Measurements from ENCODE around the gene TENM4.
"Not testable (repeated sequence)": the region's sequence is repeated elsewhere in the genome, so short reads cannot be mapped to it uniquely, and the experiment has no call there.

TENM4 gene

DNA sequence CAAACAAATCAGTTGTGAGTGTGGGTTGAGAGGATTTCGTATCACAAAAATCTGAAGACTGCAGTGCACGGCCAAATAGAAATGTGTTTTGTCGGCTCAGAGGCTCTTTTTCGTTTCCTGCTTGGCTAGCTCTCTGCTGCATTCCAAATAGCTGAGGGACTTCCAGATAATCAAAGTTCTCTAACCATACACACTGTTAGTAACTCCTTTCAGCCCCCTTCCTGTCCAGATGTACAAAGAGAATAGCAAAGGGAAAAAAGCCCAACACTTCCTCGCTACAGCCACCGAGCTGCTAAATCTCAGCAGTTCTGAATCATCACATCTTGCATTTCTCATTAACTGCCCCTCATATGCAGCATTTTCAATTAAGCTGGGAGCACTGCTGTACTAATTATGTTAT, 203.1 kb downstream of the TENM4 start:
- DNase-seq = no peak

DNA sequence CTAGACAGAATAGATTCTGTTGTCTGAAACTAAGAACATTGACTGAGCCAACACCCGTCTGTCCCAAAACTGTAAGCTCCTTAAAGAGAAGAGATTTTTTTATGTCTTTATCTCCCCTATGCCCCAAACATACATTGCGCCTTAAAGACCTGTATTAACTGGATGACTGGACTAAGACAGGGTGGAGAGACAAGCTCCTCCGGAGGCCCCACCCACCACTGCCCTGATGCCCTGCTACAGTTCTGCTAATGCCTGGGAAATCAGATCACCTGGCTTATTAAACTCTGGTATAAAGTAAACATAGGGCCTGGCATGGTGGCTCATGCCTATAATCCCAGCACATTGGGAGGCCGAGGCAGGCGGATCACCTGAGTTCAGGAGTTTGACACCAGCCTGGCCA, 203.7 kb downstream of the TENM4 start:
- DNase-seq = no peak

DNA sequence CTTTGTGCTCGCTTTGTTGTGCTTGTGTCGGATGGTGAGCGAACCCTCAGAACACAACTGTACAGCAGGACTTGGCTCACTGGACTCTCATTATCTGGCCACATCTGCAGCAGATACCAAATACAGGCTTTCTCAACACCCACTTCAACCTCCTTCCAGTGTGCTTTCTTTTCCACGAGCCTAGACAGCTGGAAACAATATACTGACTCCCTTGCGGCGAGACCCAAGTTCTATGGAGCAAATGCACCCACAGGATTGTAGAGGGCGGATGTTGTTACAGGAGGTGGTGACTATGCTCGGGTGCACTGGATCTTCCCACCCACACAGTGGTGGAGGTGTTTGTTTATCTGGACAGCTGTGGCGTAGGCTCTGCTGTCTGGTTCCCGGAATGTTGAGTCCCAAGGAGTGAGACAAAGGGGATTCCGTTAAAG, 204.3 kb downstream of the TENM4 start:
- DNase-seq = no peak

DNA sequence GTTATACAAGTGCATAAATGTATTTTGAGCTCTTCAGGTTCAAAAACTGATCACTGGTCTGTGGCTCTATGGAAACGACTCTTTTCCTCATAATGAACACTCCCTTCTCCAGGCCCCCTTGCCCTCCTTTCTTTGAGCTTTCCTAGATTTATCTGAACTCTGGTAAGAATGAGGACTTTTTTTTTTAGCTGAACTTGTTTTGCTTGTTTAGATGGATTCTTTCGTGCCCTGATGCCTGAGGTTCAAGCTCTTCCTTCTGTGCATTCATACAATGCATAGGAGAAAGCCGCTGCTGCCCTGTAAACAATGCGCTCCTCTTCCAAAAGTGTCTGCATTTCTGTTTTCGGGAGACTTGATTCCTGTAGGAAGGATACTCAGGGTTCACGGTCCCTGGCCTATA, 205.1 kb downstream of the TENM4 start:
- DNase-seq = no peak

DNA sequence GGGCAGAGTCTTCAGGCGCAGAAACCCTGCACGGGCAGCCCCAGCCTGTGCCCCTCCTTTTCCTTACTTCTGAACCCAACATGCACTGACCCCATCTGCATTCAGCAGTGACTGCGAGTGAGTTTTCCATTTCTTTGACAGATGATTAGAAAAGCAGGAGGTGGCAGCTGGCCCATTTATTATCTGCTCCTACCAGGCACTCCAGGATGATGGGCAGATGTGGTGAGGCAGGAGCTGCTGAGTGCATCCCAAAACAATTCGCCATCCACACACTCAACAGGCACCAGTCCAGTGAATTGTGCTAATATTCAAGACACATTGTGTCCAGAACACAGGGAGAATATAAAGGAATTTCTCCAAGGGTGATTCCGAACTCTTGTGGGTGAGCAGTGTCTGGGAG, 208.5 kb downstream of the TENM4 start:
- no peak for DNase-seq

DNA sequence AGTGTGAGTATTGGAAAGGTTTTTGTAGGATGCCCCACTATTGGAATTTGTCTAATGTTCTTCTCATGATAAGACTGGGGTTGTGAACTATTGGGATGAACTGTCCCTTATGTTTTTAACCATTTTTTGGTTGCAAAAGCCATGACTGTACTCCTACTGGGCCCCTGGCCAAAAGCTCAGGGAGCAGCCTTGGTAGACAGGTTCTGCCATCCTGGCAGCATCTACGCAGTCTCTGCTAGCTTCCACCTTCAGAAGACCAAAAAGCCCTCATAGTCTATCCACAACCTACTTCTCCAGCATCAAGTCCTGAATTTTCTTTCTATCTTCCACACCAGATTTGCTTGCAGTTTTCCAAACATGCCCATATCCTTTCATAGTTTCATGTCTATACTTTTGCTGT, 211.8 kb downstream of the TENM4 start:
- no peak for DNase-seq

DNA sequence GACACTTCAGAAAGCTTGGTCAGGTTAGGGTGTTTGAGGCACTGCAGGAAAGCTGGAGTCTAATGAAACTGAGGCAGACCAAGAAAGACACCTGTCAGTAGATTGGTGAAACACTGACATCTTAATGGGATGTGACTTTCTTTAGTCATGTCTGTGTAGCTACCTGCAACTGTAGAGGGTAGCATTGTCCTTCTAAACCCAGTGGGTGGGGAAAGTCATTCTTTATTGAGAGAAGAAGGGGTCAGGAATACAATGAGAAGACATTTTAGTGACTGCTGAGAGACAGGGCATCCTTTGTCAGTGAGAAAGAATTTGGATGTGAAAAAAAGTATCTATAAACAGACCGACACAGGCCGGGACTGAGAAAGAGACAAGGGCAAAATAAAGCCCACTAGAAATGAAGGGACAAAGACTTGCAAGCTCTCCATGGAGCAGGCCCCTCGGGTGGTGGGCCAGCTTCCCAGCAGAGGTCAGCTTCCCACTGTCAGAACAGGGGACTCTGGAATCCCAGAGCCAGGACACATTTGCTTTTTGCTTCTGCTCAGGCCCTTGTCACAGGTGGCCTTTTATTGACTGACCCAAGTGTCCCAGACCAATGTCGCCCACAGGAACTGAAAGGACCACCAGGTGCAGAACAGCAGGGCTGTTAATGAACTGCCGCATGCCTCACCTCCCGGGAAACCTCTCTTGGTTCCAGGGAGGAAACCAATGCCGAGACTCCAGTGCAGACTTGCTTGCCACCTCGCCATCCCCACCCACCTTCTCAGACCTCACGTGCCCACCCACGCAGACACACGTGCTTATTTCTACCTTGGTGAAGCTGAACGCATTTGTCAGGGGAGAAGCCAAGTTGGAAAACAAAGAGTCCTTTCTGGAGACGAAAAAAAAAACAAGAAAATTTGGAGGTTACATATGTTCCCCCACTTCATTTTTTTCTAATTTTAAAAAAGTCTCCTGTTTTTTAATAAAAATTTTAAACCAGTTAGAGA, 212.8 kb downstream of the TENM4 start:
- DNase-seq = no peak

DNA sequence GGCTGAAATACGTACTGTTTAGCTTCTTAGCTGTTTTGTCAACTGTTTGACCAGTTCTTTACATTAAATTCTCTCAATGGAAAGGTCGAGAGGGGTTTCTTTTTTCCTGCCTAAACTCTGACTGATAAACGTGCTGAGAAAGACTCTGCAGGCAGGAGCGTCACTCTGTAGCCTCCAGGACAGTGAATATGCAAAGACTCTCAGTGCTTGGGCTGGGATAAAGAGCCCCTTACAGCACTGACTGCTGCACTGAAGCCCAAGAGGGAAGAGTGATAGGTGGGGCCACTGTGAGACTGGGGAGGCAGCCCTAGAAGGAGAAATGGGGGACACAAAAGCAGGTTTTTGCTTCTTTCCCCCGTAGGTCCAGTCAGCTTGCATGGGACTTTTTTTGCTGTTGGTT, 213.5 kb downstream of the TENM4 start:
- no peak for DNase-seq

DNA sequence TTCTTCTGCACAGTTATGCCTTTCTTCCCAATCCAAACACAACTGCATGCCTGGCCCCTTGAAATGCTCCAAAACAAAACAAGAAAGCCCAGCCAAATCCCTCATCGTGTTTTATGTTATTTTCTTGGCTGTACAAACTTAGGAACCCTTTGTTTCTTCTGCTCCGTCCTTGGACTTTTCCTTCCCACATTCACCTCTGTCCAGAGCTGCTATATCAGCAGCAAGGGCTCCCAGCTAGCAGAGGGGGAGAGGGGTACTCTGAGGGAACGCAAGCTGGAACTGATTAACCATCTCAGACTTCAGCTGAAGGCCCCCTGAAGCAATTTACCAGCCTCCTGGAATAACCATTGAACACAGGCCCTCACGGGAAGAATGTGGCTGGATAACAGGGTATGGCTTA, 214.7 kb downstream of the TENM4 start:
- no peak for DNase-seq

DNA sequence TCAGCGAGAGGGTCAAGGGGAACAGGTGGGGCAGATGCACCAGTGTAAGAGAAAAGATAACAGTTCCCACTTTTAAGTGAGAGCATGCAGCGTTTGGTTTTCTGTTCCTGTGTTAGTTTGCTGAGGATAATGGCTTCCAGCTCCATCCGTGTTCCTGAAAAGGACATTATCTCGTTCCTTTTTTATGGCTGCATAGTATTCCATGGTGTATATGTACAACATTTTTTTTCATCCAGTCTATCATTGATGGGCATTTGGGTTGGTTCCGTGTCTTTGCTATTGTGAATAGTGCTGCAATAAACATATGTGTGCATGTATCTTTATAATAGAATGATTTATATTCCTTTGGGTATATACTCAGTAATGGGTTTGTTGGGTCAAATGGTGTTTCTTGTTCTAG, 218.7 kb downstream of the TENM4 start:
- DNase-seq = not testable (repeated sequence)

DNA sequence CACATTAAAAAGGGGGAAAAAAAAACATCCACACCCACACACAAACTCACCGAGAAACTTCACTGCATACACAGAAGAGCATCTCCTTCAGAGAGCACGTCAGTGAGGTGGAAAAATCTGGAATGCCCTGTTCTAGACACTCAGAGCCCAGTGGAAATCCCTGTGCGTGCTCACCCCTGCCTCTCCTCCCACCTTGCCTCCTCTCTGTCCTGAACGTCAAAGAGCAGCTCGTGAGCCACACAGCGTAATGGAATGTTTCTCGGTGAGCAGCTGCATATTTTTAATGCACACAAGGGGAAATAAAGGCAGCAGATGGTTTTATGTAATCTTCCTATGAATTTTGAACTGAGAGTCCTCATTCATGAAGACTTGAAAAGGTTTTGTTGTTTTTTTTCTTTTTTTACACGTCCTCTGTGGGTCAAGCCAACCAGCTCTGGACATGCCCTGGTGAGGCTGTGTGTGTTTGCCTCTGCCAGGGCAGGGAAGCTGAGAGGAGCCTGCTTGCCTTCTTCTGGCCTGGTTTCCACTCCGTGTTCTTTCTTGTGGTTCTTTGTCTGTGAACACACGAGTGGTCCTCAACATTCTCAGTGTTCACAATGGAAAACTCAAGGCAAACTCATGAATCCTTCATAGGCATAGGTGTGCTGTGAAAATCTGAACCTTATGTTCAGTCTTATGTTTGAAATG, 219.2 kb downstream of the TENM4 start:
- DNase-seq = no peak

DNA sequence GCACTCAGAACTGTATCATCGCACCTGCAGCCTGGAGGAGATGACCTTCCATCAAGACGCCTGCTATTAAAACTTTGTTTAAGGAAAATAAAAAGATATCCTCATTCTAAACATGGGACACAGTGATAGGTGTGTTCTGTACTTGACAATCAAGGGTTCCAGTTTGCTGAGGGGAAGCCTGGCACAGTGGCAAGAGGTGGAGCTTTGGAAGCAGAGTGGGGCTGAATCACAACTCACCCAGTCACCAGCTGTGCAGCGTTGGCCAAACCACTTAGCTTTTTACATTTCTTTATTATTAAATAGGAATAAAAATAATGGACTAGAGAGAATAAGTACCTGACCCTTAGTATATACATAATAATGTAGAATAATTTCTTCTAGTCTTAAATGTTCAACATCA, 220.7 kb downstream of the TENM4 start:
- no peak for DNase-seq

DNA sequence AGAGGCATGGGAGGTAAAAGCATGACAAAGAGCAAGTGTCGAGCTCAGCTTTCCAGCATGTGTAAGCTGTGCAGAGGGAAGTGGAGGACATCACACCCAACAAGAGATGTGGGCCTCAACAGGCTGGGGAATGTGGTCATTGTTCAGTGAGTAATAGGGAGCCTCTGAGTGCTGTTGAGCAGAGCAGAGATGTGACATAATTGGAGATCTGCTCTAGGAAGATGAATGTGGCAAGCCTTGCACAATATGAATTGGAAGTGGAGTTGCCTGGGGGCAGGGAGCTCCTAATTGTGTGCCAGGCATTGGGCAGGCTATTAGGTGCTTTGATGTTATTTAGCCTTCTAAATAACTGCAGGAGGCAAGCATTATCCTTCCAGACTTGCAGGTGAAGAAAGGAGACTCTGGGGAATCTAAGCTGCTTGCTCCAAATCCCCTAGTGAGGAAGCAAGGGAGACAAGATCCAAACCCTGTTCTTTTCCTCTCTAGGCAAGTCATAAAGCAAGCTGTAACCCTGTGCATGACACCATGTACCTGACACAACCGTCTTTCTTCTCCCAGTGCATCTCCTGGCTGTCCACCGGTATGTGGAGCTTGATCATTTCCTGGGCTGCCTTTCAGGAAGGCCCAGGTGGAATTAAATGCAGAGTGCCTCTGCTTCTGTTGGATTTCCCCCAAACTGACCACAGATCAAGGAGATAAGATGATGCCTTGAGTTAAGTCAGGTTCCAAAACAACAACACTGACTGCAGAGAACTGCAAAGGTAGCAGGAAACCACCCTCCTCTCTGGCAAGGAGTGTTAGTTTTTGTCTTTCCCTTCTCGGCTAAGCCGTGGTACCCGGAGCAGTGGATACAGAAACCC, 221.4 kb downstream of the TENM4 start:
- no peak for DNase-seq

DNA sequence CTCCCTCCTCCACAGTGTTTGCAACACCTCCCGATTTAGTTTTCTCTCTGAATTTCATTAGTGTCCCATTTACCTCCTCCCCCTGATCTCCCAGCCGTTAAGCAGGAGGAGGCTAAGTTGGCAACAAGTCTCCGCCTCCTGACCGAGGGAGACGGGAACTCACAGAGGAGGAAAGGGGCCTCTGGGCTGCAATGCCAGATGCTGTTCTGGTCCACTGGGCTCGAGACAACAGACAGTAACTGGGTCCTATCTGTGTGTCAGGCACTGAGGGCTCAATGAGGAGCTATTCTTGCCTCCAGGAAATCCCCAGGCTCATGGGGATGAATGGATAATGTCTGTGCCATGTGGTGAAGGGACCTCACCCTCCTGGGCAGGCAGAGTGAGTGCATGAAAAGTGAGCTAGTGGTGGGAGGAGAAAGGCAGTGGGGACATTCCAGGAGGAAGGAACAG, 228.1 kb downstream of the TENM4 start:
- no peak for DNase-seq

DNA sequence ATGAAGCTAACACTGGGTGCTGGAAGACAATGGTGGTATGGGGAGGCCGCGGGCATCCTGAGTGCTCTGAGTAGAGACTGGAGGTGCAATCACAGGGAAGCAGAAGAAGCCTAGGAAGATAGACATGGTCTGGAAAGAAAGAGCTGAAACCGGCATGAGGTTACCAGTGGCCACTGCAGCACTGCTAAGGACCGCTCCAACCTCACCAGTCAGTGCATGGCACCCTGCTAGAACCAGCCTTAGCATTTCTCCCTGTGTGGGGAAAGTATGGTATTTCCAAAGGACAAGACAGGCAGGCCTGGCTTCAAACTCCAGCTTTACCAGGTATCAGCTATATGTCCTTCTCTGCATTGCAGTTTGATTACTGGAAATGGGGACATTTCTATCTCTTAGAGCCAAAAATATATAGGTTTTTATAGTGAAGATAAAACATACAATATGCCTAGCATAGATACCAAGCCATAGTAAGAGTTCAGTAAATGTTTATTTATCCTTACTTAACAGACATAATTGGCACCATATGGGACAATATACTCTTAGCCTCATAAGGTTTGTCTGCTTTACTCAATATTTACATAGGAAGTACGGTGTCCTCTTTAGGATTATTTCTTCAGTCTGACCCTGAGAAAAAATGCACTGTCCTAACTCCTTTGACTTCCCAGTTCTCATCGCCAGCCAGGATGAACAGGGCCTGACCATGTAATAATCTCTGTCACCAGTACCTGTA, 231.1 kb downstream of the TENM4 start:
- no peak for DNase-seq

DNA sequence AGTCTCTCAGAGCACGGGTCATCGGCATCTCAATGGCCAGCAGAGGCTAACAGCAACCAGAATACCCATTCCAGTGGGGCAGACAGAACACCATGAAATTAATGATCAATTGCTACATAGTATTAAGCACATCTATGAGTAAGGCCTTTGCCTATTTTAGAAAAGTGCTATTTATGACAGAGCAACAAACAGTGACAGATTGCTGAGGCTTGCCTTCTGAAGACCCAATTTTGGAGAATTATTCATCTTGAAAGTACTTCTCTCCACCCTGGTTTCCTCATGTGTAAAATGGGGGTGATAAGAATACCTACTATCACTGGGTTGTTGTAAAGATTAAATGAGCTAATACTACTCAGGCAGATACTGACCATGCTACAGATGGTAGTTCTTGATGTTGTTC, 232.7 kb downstream of the TENM4 start:
- DNase-seq = no peak

DNA sequence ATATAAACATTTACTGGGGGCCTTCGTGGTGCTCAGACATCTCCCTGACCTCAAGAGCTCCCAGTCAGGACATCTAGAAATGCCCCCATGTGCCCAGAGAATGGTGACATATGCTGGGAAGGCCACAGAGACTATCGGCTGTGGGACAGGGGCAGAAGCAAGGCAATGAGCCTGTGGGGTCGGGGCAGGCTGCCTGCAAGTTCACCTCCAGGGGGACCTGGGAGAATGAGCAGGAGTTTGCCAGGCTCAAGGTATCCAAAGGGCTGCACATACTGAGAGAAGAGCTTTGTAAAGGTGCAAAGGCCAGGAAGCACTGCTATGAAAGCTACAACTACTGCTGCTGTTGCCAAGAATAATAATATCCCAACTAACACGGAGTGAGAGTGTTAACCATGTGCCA, 233.9 kb downstream of the TENM4 start:
- no peak for DNase-seq

DNA sequence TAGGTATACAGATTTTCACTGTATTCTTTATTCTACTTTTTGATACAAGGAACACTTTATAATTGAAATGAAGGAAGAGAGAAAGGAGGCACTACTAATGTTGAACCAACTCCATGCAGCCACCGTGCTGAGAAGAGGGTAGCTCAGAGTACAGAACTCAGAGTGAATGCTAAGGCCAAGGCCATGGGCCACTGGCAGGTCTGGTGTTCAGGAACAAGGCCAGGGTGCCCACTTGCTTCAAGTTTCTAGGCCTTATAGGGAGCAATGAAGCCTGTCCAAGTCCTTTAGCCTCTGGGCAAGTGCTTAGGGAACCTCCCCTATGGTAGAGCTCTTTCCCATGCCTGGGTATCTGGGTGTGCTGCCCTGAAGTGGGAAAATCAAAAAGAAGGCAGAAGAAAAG, 235.0 kb downstream of the TENM4 start:
- no peak for DNase-seq

DNA sequence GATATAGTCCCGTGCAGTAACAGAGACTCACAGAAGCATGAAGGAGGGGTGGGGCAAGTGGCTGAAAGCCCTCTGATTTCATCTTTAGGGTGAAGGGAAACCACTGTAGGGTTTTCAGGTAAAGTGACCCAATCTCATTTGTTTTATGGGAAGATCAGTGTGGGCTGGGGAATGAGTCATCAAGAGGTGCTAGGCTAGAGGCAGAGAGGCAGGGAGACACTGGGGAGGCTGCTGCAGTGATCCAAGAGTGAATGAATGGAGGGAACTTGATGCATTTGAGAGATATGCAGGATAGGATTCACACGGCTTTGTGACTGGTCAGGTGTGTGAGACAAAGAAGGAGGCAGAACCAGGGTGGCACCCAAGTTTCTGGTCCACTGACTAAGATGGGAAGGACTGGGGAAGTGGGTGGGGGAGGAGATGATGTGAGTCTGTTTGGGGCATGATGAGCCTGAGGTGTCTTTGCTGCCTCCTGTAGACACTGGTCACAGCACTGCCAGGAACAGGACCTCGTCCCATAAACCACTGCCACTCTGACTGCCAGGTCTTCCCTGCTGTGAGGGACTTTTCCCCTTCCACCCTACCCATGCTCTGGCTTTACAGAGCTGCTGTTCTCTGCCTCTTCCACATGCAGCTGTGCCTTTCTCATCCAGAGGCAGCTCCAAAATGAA, 239.0 kb downstream of the TENM4 start:
- no peak for DNase-seq

DNA sequence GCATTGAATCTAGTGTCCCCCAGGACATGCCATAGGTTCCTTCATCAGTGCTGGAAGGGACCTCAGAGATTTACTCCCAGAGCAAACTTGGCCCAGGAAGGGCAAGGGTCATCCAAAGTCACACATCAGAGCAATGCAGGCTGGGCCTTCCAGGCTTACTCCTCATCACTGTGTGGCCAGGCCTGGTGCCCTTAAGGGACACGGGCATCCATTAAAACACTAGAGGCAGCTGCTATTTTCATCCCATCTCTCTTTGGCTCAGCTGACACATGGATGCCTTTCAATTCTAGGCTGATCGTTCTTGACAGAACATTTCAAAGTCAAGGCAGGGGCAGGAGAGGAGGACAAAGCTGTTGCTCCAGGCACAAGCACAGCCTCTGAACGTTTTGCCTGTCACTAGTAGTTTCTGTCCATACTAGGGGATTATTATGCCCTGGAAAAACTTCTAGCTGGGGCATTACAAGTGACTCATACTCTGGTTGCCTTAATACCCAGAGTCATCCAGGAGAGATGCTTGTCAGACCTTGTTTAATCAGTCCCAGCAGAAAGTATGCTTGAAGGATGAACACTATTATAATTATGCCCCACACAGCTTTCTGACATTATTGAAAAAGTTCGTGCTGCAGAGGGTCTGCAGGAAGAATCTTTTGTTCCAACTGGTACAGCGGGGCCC, 240.3 kb downstream of the TENM4 start:
- DNase-seq = no peak

DNA sequence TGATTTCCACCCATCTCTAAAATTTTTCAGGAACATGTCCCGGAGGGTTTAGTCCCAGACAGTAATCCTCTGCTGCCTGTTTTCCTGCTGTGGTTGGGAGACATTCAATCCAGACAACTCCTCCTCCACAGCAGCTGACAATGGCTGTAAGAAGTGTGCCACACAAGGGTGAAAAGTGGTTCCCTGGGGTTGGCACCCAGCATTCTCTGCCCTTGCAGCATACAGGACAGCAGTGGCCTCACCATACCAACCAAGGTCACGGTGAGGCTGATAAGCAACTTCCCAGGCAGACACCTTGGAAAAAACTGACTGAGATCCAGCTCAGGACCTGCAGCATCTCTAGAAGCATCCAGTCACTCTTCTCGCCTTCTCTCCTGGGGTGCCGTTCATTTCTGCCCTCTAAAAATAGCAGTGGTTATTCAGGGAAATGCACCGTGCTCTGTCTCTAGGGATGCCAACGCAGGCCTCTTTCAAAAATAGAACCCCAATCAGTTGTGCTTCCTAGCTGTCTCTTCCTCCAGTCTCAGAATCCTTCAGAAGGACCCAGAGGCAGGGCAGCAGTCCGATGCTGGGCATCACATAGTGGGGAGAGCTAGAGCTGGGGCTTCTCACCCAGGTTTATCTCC, 241.0 kb downstream of the TENM4 start:
- no peak for DNase-seq
